Stromal cell of bone marrow (primary cell): ENCODE data around the gene MOV10L1.
"Not testable (repeated sequence)": the region's sequence is repeated elsewhere in the genome, so short reads cannot be mapped to it uniquely, and the experiment has no call there.

Experiments used
- DNase-seq: peaks from one replicate; pipeline ENCODE4 v3.0.0-alpha.2; 2012; ENCODE audit warnings: low read depth

The MOV10L1 gene

DNA sequence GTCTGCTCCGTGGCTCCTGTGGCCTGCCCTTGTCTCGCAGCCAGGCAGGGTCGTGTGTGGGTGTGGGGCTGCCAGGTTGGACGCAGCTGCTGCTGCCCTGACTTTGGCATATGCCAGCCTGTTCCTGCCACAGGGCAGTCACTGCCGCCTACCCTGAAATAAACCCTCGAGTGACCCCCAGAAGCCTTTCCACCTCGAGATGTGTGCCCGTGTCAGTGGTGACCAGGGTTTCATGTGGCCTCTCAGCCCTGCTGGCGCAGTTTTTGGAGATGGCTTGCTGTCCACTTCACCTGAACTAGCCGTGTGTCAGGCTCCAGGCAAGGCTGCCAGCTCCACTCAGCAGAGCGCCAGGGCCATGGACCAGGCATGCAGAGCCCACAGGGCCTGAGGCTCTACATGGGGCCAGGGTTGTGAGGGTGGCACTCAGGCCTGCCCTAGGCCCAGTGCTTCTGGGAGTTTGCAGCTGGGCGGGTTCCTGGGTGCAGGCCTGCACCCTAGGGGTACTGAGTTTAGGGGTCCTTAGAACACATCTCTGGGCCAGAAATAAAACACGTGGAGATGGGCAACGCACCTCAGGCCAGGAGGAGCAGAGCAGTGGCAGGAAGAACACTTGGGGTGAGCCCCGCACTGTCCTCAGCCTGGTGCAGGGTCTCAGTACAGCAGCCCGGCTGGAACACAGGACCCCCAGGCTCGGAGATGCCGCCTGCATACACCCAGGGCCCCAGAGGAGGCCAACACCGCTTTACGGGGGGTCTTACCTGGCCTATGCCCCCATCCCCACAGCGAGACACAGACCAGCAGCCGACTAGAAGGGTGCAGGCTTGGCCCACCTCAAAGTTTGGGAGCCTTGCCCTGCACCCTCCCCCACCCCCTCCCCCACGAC lies 71.9 kb downstream of the MOV10L1 start:
- no peak for DNase-seq

DNA sequence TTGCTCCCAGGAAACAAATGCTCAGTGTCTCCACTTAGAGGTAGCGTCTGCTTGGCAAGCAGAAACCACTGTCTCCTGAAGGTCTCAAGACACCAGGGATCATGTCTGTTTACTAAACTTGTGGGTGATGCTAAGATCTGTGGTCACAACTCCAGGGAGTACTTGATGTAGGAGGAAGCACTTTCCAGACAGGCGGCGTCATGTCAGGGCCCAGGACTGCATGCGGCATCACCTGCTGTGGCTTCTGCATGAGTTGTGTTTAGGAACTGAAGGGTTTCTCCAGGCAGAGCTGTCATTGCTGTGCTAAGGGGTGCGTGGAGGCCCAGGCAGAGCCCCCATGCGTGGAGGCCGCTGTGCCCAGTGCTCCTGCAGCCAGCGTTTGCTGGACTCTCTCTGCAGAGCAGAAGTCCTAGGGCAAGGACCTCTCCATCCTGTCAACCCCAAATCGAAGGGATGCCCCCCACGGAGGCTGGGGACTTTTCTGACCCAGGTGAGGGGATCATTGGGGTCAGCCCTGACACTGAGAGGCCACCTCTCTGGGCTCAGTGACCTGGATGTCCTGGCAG lies 72.7 kb downstream of the MOV10L1 start:
- DNase-seq, result no peak

DNA sequence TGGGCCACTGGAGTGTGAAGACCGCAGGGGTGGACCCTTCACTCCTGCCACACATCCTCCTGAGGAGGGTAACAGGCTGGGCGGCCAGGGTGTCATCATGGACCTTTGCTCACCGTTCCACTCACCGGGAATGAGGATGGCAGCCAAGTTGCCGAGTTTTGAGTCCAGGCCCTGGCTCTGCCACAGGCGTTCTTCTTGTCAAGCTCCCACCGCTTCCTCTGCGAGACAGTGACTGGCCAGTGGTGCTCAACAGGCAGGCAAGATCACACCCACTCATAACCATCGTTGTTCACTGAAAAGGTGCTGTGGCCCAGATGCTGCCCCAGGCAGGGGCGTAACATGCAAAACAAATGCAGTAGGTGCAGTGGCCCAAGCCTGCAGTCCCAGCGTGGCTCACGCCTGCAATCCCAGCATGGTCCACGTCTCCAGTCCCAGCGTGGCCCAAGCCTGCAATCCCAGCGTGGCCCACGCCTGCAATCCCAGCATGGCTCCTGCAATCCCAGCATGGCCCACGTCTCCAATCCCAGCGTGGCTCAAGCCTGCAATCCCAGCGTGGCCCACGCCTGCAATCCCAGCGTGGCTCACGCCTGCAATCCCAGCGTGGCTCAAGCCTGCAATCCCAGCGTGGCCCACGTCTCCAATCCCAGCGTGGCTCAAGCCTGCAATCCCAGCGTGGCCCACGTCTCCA lies 75.8 kb downstream of the MOV10L1 start:
- DNase-seq, result no peak

DNA sequence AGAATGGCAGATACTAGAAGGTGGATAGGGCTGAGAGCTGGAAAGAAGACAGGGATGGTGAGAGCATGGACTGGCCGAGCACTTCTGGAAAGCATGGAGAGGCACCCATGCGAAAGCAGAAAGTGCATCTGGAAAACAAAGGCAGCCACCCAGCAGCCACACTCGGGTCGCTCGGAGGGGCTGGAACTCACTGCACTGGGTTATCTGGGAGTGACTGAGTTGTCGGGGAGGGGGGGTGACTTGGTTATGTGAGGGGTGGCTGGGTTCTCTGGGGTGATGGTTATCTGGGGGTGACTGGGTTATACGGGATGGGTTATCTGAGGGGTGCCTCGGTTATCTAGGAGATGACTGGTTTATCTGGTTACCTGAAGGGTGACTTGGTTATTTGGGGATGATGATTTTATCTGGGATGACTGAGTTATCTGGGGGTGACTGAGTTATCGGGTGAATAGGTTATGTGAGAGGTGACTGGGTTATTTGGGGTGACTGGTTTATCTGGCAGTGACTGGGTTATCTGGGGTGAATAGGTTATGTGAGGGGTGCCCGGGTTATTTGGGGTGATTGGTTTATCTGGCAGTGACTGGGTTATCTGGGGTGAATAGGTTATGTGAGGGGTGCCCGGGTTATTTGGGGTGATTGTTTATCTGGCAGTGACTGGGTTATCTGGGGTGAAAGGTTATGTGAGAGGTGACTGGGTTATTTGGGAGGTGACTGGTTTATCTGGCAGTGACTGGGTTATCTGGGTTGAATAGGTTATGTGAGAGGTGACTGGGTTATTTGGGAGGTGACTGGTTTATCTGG lies 78.1 kb downstream of the MOV10L1 start:
- no peak for DNase-seq

DNA sequence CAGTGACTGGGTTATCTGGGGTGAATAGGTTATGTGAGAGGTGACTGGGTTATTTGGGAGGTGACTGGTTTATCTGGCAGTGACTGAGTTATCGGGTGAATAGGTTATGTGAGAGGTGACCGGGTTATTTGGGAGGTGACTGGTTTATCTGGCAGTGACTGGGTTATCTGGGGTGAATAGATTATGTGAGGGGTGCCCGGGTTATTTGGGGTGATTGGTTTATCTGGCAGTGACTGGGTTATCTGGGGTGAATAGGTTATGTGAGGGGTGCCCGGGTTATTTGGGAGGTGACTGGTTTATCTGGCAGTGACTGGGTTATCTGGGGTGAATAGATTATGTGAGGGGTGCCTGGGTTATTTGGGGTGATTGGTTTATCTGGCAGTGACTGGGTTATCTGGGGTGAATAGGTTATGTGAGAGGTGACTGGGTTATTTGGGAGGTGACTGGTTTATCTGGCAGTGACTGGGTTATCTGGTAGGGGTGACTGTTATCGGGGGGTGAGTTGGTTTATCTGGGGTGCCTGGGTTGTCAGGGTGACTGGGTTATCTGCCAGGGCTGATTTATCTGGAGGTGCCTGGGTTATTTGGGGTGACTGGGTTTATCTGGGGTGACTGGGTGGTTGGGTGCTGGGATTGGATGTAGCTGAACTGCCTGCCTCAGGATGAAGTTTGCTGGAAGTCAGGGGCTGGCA lies 78.8 kb downstream of the MOV10L1 start:
- not testable (repeated sequence) for DNase-seq

DNA sequence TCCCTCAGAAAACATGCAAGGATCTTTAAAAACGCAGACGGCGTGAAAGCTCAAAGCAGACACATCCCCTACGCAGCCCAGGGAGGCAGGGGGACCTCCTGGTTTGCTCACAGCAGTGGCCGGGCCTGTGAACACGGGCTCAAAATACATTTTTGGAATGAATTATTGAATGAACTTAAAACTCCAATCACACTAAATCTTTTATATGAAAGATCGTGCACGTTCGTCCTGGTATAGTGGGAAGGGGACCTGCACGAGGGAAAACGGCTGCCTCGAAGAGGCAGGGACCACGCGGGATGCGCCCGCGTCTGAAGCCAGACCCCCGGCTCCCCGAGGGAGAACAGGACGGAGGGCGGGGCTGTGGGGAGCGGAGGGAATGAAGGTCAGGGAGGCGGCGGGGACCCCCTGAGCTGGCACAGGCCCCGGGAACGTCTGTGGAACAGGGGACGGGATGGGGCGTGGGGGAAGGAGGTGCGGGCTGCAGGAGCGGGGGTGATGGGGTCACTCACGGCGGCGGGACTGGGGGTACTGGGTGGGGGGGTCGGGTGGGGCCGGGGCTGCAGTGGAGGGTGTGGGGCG lies 79.5 kb downstream of the MOV10L1 start:
- DNase-seq, result no peak

DNA sequence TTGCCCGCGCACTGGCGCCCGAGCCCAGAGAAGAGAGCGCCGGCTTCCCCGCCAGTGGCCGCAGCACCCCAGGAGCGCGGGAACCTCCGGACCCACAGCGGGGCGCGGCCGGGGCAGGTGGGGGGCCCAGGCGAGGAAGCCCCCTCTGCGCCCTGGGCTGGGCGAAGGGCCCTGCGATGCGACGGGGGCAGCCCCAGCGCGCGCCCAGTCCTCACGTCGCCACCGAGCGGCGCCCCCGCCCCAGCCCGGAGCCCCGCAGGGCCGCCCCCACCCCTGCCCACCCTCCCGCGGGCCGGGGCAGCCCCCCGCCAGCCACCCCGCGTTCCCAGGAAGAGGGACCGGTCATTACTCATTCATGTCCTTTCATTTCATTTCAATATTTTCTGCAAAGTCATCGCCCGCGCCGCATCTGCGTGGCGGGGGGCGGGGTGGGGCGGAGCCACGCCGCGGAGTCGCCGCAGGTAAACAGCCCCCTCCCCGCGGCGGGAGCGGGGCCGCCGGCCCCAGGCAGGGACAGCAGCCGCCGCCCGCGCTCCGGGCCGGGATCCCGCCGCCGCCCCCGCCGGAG lies 80.1 kb downstream of the MOV10L1 start:
- DNase-seq, result no peak

DNA sequence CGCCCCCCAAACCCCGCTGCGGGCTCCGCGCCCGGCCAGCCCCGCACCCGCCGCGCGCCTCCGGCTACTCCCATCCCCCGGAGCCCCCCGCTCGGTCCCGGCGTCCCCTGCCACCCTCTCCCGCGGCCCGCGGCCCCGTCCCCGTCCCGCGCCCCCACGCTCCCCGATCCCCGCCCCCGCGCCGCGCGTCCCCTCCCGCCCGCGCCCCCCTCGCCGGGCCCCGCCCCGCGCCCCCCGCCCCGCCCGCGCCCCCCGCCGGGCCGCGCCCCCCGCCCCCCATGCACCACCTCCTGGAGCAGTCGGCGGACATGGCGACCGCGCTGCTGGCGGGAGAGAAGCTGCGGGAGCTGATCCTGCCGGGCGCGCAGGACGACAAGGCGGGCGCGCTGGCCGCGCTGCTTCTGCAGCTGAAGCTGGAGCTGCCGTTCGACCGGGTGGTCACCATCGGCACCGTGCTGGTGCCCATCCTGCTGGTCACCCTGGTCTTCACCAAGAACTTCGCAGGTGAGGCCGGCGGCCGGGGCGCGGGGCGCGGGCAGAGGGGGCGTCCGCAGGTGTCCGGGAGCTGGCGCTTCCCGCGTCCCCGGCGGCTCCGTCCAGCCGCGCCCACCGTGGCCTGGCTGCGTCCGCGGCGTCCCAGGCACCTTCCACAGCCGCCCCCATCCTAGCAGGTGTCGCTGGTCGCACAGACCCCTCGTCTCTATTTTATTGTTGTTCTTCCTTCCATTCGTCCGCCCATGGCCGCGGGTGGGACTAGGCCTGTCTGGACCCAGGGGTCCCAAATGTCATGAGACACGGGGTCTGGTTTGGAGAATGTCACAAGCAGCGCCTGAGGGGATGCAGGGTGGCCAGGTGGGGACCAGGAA lies 80.9 kb downstream of the MOV10L1 start, which contains the start of gene PANX2:
PANX2 (plus strand) TSS at position 279 of the 866 bp plus-strand sequence; CDS start at position 279, 0 bp downstream.
- DNase-seq, result no peak

DNA sequence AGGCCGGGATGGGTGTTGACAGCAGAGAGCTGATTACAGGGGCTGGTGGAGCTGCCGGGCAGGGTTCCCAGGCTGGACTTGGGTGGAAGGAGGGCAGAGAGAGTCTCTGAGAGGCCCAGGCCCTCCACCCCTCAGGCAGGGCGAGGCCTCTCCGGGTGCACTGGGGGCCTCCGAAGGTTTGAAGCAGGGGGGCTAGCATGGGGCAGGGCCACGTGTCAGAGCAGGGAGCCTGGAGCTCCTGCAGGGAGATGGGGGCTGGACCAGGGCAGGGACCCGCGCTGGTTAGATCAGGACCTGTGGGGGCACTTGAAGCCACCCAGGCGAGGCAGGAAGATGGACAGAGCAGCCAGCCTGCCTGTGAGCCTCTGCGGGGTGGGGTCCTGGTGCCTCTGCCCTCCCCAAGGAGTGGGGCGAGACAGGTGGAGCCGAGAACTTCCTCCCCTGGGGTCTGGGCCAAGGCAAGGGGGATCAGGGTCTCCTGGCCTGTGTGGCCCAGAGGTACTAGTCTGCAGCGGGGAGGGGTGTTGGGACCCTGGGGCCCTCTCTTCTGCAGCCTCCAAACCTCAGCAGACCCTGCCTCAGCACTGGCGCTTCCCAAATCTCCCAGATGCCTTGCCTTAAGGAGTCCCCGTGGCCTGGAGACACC lies 81.6 kb downstream of the MOV10L1 start:
- no peak for DNase-seq

DNA sequence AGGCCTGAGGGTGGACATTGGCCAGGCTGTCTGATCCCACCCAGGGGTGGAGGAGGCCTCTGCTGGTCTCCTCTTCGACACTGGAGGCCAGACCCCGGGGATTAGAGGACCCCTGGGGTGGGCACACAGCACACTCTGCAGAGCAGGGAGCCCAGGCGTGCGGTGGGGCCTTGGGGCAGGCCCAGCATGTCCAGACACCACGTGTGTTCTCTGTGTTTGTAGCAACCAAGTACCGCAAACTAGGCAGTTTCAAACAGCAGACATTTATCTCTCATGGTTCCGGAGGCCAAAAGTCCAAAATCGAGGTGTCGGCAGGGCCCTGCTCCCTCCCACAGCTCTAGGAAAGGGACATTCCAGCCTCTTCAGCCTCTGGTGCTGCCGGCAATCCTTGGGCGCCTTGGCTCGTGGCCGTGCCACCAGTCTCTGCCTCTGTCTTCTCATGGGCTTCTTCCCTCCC lies 82.2 kb downstream of the MOV10L1 start:
- DNase-seq, result no peak

DNA sequence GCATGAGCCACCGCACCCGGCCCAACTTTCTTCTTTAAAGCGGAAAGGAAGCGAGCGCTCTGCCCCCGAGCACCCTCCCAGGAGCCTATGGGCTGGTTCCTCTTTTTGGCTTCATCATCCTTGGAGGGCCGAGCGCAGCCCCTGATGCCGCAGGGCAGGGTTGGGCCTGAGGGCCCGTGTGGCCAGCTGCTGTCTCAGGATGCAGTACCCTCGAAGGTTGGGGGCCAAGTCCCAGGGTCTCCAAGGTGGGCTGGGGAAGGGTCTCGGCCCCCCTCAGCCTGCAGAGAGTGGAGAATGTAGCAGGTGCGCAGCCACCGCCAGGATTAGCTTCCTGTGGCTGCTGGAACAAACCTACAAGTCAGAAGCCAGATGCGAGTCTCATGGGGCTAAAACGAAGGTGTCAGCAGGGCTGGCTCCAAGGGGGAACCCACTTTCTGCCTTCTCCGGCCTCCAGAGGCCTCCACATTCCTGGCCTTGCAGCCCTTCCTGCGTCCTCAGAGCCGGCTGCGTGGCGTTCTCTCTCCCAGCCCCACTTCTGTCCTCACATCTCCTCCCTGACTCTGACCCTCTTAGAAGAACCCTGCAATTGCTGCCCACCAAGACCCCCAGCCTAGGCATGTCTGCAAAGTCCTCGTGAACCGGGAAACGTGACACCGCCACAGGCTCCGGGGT lies 83.6 kb downstream of the MOV10L1 start:
- no peak for DNase-seq

DNA sequence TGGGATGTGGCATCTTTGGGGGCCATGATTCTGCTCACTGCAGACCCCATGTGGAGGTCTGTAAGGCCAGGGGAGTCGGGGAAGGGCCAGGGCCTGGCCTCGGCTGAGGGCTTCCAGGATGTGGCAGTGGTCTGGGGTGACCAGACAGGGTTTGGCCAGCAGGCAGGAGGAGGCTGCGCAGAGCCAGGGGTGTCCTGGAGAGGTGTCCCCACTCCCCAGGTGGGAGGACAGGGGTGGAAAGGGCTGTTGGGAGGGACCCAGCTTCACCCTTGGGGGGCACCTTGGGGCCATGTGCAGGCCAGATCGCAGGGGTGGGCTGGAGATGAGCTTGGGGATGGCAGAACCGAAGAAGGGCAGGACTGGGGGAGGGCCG lies 84.2 kb downstream of the MOV10L1 start:
- DNase-seq, result no peak

DNA sequence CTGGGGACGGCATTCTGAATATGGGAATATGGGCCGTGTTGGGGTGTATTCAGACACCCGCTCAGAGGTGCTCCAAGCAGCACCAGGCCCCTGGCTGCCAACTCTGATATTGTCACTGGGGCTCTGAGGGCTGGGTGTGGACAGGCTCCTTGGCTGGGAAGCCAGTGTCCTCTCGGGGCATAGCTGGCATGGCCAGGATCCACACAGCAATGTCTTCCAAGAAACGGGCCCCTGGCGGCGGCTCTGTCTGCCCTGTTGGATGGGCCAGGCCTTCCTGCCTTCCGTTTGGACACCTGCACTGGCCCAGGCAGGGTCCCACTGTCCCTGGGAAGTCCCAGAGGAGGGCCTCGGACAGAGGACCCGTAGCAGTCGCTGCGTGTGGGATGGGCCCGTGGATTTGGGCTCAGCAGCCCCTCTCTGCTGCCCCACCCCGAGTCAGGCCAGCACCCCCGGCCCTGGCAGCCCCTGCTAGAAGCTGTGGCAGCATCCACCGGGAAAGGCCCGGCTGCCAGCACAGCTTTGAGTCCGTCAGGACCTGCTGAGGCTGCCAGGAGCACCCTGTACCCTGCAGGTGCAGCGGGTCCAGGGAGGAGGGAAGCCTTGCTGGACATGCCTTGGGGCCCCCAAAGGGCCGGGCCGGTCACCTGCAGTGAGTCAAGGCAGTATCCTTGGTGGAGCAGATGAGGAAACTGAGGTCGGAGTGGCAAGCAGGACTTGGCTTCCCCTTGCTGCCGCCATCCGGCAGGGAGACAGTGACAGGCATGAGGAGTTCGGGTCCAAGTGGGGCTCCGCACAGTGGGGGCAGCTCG lies 84.8 kb downstream of the MOV10L1 start:
- DNase-seq, result no peak

DNA sequence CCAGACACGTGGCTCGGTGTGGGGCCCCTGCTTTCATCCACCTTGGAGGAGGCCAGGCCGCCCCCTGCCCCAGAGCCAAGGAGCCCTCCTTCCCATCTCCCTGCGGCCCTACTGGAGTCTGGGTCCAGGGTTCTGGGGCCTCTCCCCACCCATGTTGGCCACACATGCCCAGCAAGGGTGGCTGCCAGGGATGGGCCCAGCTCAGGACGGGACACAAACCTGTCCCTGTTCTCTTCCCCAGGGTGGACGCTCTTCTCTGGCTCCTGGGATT lies 85.3 kb downstream of the MOV10L1 start:
- DNase-seq, result no peak

DNA sequence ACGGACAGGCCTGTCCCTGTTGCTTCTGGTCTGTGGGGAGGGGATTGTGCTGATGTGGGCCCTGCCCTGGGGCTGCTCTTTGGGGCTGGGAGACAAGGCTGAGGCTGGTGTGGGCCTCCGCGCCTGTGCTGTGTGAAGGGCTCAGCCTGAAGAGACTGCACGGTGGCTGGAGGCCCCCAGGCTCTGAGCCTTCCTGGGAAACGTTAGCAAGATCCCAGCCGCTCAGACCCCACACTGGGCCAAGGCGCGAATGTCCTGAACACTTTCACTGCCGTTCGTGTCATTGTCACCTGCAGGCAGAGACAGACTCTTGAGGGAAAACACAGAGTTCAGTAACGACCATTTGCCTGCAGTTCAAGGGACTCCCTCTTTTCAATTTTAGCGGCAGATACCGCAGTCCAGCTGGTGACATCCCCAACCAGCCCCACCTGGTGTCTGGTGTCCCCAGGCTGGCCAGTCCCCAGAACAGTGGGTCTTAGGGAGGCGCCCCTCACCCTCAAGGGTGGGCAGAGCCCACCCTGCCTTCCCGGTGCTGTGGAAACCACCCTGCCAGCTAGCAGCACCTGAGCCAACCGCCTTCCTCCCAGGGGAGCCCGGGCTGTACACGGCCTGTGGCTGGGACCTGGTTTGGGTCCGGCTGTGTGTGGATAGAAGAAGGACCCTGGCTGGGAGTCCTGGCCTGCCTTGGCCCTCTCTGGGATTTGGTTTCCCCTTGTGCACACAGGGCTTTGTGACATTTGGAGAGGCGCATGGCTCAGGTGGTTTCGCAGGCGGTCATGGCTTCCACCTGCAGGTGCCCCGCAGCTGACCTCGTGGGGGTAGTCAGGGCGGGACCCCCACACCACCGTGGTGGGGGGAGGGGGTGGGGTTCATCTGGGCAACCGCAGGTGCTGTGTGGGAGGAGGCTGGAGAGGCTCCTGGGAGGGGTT lies 86.4 kb downstream of the MOV10L1 start:
- DNase-seq, result no peak

DNA sequence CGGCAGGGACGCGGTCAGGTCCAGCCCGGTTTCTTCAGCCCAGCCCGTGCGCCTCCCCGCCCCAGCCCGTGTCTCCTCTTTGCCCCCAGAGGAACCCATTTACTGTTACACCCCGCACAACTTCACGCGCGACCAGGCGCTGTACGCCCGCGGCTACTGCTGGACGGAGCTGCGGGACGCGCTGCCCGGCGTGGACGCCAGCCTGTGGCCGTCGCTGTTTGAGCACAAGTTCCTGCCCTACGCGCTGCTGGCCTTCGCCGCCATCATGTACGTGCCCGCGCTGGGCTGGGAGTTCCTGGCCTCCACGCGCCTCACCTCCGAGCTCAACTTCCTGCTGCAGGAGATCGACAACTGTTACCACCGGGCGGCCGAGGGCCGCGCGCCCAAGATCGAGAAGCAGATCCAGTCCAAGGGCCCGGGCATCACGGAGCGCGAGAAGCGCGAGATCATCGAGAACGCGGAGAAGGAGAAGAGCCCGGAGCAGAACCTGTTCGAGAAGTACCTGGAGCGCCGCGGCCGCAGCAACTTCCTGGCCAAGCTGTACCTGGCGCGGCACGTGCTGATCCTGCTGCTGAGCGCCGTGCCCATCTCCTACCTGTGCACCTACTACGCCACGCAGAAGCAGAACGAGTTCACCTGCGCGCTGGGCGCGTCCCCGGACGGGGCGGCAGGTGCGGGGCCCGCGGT lies 87.2 kb downstream of the MOV10L1 start:
- DNase-seq, result no peak
